Nephron progenitor cell (in vitro differentiated cells): Measurements from ENCODE around the gene NLGN3.

ENCODE experiments used
- DNase-seq: peaks from one replicate; pipeline ENCODE4 v3.0.0; 2021
- H3K27ac Mint-ChIP-seq: 2 replicates; pipeline ENCODE4 v1.8.0; 2021; ENCODE audit warnings: mild to moderate bottlenecking, moderate library complexity, mixed read lengths
- H3K27me3 Mint-ChIP-seq: 2 replicates; pipeline ENCODE4 v1.8.0; 2021; ENCODE audit warnings: mild to moderate bottlenecking, low read depth, mixed read lengths; ENCODE audit not compliant: poor library complexity
- H3K36me3 Mint-ChIP-seq: 2 replicates; pipeline ENCODE4 v1.8.0; 2021; ENCODE audit warnings: low read depth, mixed read lengths
- H3K4me1 Mint-ChIP-seq: 2 replicates; pipeline ENCODE4 v1.8.0; 2021; ENCODE audit warnings: mixed read lengths
- H3K4me3 Mint-ChIP-seq: 2 replicates; pipeline ENCODE4 v1.8.0; 2021; ENCODE audit warnings: mild to moderate bottlenecking, moderate library complexity, mixed read lengths
- H3K9me3 Mint-ChIP-seq: 2 replicates; pipeline ENCODE4 v1.8.0; 2021; ENCODE audit warnings: mild to moderate bottlenecking, moderate library complexity, mixed read lengths
- TF ChIP-seq, protein P1 (sequence below): fragments of 200-600 bp; sonication (generic); IDR thresholded peaks from 2 replicates; pipeline ENCODE4 v1.5.0; 2021; ENCODE audit warnings: antibody characterized with exemption

Gene NLGN3

GRCh38 chrX:71214604-71215337 is 70.1 kb downstream of the NLGN3 start:
- Mint-ChIP-seq H3K4me3 (no peak overlapping the region), H3K27me3 (no peaks in the 10 kb centered on the region), H3K9me3 (peaks cover 53% of the 10 kb centered on the region), H3K36me3 (no peaks in the 10 kb centered on the region), H3K4me1 (peaks cover 31% of the 10 kb centered on the region), H3K27ac (no peak overlapping the region)
- no peak for DNase-seq
- TF ChIP-seq, protein P1, sequence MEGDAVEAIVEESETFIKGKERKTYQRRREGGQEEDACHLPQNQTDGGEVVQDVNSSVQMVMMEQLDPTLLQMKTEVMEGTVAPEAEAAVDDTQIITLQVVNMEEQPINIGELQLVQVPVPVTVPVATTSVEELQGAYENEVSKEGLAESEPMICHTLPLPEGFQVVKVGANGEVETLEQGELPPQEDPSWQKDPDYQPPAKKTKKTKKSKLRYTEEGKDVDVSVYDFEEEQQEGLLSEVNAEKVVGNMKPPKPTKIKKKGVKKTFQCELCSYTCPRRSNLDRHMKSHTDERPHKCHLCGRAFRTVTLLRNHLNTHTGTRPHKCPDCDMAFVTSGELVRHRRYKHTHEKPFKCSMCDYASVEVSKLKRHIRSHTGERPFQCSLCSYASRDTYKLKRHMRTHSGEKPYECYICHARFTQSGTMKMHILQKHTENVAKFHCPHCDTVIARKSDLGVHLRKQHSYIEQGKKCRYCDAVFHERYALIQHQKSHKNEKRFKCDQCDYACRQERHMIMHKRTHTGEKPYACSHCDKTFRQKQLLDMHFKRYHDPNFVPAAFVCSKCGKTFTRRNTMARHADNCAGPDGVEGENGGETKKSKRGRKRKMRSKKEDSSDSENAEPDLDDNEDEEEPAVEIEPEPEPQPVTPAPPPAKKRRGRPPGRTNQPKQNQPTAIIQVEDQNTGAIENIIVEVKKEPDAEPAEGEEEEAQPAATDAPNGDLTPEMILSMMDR: no peak

GRCh38 chrX:71215338-71215912 is 70.8 kb downstream of the NLGN3 start:
- DNase-seq: no peak
- Mint-ChIP-seq H3K27me3 (no peaks in the 10 kb centered on the region), H3K27ac (no peak overlapping the region), H3K4me1 (peaks cover 31% of the 10 kb centered on the region), H3K9me3 (peaks cover 51% of the 10 kb centered on the region), H3K36me3 (no peaks in the 10 kb centered on the region), H3K4me3 (no peak overlapping the region)
- TF ChIP-seq, protein P1: no peak

DNA sequence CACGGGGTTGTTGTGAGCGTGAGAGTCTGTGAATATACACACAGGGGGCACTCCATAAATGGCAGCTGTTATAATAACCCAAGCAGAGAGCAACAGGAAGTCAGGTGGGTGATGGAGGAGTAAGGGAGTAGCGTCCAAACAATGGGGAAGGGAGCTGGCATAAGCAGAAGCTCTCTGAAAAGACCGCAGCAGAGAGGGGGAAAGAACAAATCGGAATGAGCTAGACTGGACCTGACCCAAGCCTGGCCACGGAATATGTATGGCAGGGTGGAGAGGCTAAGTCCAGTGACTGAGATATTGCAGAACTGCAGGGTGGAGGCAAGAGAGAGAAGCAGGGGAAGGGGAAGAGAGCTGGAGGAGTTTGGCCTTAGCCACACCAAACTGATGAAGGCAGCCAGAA is 71.8 kb downstream of the NLGN3 start:
- Mint-ChIP-seq H3K27me3 (no peaks in the 10 kb centered on the region), H3K27ac (peak overlapping the region; percentile 60), H3K36me3 (no peaks in the 10 kb centered on the region), H3K9me3 (peaks cover 45% of the 10 kb centered on the region), H3K4me1 (peaks cover 31% of the 10 kb centered on the region), H3K4me3 (no peak overlapping the region)
- DNase-seq: no peak
- TF ChIP-seq, protein P1: no peak

DNA sequence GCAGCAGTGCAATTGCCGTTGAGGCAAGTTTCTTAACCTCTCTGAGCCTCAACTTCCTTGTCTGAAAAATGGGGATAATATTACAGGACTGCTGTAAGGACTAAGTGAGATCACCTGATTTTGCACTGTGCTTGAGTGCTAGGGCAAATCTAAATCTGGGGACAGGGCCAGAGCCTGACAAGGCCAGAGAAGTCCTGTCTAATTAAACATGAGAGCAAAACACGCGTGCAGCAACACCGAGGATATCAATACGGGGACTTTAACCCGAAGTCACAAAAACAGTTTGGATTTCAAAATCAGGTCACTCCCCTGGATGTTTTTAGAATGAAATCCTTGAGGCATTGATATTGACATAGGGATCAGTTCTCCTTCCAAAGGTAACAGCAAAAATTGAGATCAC is 72.7 kb downstream of the NLGN3 start:
- no peaks in the 10 kb centered on the region for H3K27me3 Mint-ChIP-seq
- TF ChIP-seq, protein P1: no peak
- H3K4me3 Mint-ChIP-seq: no peak overlapping the region
- no peaks in the 10 kb centered on the region for H3K36me3 Mint-ChIP-seq
- peaks cover 49% of the 10 kb centered on the region for H3K9me3 Mint-ChIP-seq
- H3K27ac Mint-ChIP-seq: no peak overlapping the region
- no peak for DNase-seq
- peaks cover 31% of the 10 kb centered on the region for H3K4me1 Mint-ChIP-seq
